Progenitor cell of endocrine pancreas (in vitro differentiated cells): ENCODE data around the gene NRN1L. TPM values are rescaled to one million over a fixed set of nuclear protein-coding genes. Genes with fewer than 3 reads are reported as not detected.

Experiments used
- DNase-seq: peaks from one replicate; pipeline ENCODE4 v3.0.0; 2021; ENCODE audit warnings: low spot score; ENCODE audit not compliant: unreplicated experiment
- H3K27ac Mint-ChIP-seq: 2 replicates; pipeline ENCODE4 v1.8.0; 2021; ENCODE audit warnings: mild to moderate bottlenecking, moderate library complexity, mixed read lengths
- H3K27me3 Mint-ChIP-seq: 2 replicates; pipeline ENCODE4 v1.8.0; 2021; ENCODE audit warnings: mixed read lengths
- H3K36me3 Mint-ChIP-seq: 2 replicates; pipeline ENCODE4 v1.8.0; 2022; ENCODE audit warnings: mixed read lengths; ENCODE audit not compliant: insufficient read depth
- H3K4me1 Mint-ChIP-seq: 2 replicates; pipeline ENCODE4 v1.8.0; 2021; ENCODE audit warnings: low read depth, mixed read lengths
- H3K4me3 Mint-ChIP-seq: 2 replicates; pipeline ENCODE4 v1.8.0; 2021; ENCODE audit warnings: low read depth, mild to moderate bottlenecking, moderate library complexity, mixed read lengths
- H3K9me3 Mint-ChIP-seq: 2 replicates; pipeline ENCODE4 v1.8.0; 2021; ENCODE audit warnings: low read depth, mixed read lengths
- CTCF ChIP-seq: fragments of 200-600 bp; sonication (generic); IDR thresholded peaks from one replicate; pipeline ENCODE4 v1.5.0; 2021; ENCODE audit warnings: antibody characterized with exemption, mild to moderate bottlenecking; ENCODE audit not compliant: unreplicated experiment
- total RNA-seq: library from RNA; stranded (reverse); gene quantifications from 2 replicates; pipeline ENCODE4 v1.2.1, GENCODE V29; 2021

Gene NRN1L
- total RNA-seq, 1 donor from 2014 or later: not detected

GRCh38 chr16:67869653-67870052 lies 15.0 kb upstream of the NRN1L start:
- Mint-ChIP-seq H3K27me3 (no peaks in the 10 kb centered on the region), H3K27ac (no peak overlapping the region), H3K4me3 (no peak overlapping the region), H3K9me3 (no peaks in the 10 kb centered on the region), H3K4me1 (peaks cover 14% of the 10 kb centered on the region), H3K36me3 (peaks cover 9% of the 10 kb centered on the region)
- no peak for DNase-seq
- no peak for TF ChIP-seq CTCF

- no peak overlapping the region for H3K4me3 Mint-ChIP-seq
- H3K9me3 Mint-ChIP-seq: no peaks in the 10 kb centered on the region
These were observed 13.4 kb upstream of the NRN1L start for GRCh38 chr16:67871256-67871655.

GRCh38 chr16:67872131-67872630 lies 12.5 kb upstream of the NRN1L start:
- no peaks in the 10 kb centered on the region for H3K9me3 Mint-ChIP-seq
- peaks cover 23% of the 10 kb centered on the region for H3K4me1 Mint-ChIP-seq
- H3K36me3 Mint-ChIP-seq: peaks cover 6% of the 10 kb centered on the region
- no peak for DNase-seq
- TF ChIP-seq CTCF: no peak
- H3K27me3 Mint-ChIP-seq: no peaks in the 10 kb centered on the region
- H3K4me3 Mint-ChIP-seq: peak overlapping the region; percentile 91
- H3K27ac Mint-ChIP-seq: peak overlapping the region; percentile 89

More at GRCh38 chr16:67871256-67871655, 13.4 kb upstream of the NRN1L start:
- Mint-ChIP-seq H3K27ac (no peak overlapping the region), H3K27me3 (no peaks in the 10 kb centered on the region), H3K4me1 (peaks cover 23% of the 10 kb centered on the region), H3K36me3 (peaks cover 9% of the 10 kb centered on the region)
- no peak for TF ChIP-seq CTCF
- DNase-seq: no peak

- Mint-ChIP-seq H3K9me3 (no peaks in the 10 kb centered on the region), H3K27me3 (no peaks in the 10 kb centered on the region), H3K27ac (peak within 1 kb of the TSS; percentile 93), H3K4me3 (peak within 1 kb of the TSS; percentile 91), H3K36me3 (peaks cover 7% of the 10 kb centered on the region), H3K4me1 (peaks cover 23% of the 10 kb centered on the region)
- peak; percentile 56 for DNase-seq
- TF ChIP-seq CTCF: no peak
These were observed 11.9 kb upstream of the NRN1L start, which contains the start of gene EDC4 for GRCh38 chr16:67872631-67873434. TSS of gene EDC4 (plus strand) at chr16:67873052. CDS start at chr16:67873262, 210 bp downstream.

GRCh38 chr16:67873435-67874370 lies 11.0 kb upstream of the NRN1L start:
- no peaks in the 10 kb centered on the region for H3K9me3 Mint-ChIP-seq
- H3K36me3 Mint-ChIP-seq: peaks cover 8% of the 10 kb centered on the region
- no peak for DNase-seq

More at GRCh38 chr16:67873435-67874370, 11.0 kb upstream of the NRN1L start:
- peak overlapping the region; percentile 91 for H3K4me3 Mint-ChIP-seq
- H3K27ac Mint-ChIP-seq: peak overlapping the region; percentile 93
- H3K4me1 Mint-ChIP-seq: peaks cover 23% of the 10 kb centered on the region
- H3K27me3 Mint-ChIP-seq: no peaks in the 10 kb centered on the region
- TF ChIP-seq CTCF: no peak
